HG02642 (cell line): ENCODE measurements around the gene MEGF8.
A peak's percentile ranks its signal among the peaks of the same experiment; 100 is the strongest.

Experiments used
- ATAC-seq: cut with Tn5 transposase; IDR thresholded peaks from one replicate; pipeline ENCODE4 v1.9.1; 2021; ENCODE audit warnings: mild to moderate bottlenecking; ENCODE audit not compliant: unreplicated experiment, poor library complexity

The MEGF8 gene

DNA sequence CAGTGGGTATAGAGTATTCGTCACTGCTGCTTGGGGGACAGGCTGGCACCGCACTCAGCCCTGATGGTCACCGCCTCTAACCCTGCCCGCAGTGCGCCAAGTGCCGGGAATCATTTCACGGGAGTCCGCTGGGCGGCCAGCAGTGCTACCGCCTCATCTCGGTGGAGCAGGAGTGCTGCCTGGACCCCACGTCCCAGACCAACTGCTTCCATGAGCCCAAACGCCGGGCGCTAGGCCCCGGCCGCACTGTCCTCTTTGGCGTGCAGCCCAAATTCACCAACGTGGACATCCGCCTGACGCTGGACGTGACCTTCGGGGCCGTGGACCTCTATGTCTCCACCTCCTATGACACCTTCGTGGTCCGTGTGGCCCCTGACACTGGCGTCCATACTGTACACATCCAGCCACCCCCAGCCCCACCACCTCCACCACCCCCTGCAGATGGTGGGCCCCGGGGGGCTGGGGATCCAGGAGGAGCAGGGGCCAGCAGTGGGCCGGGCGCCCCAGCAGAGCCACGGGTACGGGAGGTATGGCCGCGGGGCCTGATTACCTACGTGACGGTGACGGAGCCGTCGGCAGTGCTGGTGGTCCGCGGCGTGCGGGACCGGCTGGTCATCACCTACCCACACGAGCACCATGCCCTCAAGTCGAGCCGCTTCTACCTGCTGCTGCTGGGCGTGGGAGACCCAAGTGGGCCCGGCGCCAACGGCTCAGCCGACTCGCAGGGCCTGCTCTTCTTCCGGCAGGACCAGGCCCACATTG, 50.2 kb downstream of the MEGF8 start:
- no peak for ATAC-seq

DNA sequence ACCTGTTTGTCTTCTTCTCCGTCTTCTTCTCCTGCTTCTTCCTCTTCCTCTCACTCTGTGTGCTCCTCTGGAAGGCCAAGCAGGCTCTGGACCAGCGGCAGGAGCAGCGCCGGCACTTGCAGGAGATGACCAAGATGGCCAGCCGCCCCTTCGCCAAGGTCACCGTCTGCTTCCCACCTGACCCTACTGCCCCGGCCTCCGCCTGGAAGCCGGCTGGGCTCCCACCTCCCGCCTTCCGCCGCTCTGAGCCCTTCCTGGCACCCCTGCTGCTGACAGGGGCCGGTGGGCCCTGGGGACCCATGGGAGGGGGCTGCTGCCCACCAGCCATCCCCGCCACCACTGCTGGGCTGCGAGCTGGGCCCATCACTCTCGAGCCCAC, 50.7 kb downstream of the MEGF8 start:
- ATAC-seq, result no peak

- no peak for ATAC-seq
Measured at GRCh38 chr19:42378225-42379215, 53.1 kb downstream of the MEGF8 start.

DNA sequence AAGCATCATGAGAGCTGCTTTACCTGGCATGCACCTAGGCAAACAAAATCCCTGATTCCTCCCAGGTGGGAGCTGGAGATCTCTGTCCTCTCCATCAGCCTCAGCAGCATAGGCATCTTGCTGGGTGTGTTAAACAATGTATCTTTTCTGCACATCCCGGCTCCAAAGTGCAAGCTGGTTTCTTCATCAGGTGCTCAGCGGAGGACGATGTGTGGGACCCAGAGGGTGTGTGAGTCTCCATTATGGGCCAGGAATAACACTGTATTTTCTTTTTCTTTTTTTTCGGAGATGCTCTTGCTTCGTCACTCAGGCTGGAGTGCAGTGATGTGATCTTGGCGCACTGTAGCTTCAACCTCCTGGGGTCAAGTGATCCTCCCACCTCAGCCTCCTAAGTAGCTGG, 54.7 kb downstream of the MEGF8 start:
- no peak for ATAC-seq

DNA sequence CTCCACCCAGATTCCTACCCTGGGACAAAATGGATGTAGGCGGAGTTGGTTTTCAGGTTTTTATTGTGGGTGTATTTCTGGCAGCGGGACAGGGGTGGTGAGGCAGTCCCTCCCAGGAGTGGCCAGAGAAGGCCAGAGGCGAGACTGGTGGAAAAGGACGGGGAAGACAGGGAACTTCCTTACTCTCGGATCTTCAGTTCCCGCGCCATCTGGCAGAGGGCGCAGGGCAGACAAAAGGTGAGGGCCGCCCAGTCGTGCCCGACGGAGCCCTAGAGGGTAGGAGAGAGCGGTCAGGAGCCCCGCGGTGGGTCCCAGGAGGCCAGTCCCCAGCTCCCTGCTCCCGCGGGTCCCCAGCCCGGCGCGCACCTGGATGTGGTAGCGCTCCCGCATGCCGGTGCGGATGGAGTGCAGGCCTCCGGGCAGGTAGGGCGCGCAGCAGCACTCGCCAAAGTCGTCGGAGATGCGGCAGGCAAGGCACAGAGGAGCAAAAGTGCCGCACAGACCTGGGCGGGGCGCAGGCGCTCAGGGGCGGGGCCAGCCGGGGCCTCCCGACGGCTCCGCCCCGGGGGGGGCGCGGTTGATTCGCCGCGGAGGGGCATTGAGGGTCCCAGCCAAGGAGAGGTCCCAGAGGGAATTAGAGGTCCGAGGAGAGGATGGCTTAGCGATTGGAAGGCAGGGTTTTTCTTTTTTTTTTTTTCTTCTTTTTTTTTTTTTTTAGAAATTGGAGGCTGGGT, 61.7 kb downstream of the MEGF8 start:
- peak; percentile 64 for ATAC-seq

DNA sequence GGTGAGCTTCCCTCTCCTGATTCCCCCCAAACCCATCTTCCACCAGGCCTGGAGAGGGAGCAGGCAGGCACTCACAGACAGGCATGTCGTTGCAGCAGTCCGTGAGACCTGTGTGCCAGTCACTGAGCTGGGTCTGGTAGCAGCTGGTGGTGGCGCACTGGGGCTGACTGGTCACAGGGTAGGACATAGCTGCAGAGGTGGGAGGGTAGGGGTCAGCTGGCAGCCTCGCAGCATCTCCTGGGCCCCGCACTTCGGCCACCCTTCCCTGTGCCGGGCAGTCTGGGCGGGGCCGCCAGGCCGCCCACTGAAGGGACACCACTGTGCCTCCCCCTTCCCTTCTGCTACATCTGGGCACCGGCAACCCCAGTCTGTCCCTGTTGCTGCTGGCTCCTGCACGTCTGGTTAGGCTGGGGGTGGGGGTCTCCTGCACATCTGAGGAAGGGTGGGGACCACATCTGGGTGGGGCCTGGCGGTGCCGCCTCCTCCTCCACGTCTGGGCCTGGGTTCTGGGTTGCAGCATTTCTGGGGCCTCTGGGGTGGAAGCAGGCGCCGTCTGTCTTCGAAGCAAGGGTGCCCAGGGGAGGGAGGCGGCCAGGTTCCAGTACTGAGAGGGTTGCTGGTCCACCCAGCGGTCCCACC, 63.5 kb downstream of the MEGF8 start:
- ATAC-seq, result no peak

DNA sequence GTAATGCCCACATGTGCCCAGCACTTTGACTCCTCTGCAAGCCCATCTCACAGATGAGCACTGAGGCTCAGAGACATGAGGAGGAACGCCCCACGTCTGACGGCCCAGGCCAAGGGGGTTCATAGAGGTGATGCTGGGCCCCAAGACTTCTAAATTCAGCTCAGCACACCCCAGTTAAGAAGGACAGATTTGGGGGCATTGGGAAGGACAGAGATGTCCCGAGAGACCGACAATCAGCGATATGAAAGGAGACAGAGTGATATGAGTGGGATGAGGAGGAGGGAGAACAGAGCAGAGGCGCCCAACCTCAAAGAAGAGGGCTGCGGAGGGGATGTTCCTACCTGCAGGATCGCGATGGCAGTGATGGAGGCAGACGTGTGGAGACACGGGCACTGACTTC, 64.5 kb downstream of the MEGF8 start, which contains the start of gene CNFN:
CNFN (minus strand) TSS at position 399 of the 400 bp plus-strand sequence. CDS start 1,260 bp downstream, outside the sequence.
- ATAC-seq, result no peak

- ATAC-seq, result no peak
Measured at GRCh38 chr19:42392165-42392564, 66.7 kb downstream of the MEGF8 start.

GRCh38 chr19:42394751-42395150, 69.3 kb downstream of the MEGF8 start:
- no peak for ATAC-seq

GRCh38 chr19:42396381-42397262, 71.2 kb downstream of the MEGF8 start:
- peak; percentile 97 for ATAC-seq

DNA sequence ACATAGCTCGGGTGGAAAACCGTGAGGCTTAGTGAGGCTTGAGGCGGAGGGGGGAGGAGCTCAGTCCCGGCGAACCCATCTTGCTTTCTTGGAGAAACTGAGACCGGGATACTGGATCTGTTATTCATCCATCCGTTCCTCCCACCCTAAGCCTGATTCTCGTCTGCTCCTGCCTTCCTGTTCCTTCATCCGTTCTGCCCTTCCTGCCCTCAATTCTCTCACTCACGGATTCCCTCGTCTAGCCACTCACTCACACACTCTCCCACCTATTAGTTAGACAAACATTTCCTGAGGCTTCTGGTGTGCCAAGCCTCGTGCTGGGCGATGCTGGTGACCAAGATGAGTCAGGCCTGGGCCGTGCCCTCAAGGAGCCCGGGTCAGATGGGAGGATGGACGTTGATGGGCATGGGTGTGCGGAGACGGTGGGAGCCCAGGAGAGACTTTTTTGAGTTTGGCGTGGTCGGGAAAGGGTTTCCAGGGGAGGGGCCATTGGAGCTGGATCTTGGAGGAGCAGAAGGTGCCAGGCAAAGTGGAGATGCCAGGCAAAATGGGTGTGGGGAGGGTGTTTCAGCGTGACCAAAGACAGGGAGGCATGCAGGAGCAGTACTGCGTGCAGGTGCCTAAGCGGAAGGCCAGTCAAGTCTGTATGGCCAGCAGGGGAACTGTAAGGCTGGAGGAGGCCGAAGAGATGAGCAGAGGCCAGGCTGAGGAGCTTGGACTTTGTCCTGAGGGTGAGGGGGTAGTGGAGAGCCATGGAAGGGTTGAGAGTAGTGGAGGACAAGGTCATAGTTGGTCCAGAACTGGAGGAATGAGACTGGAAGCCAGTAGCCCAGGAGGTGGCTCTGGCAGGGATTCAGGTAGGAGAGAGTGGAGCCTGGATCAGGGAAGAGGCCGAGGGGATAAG, 72.1 kb downstream of the MEGF8 start:
- ATAC-seq, result no peak

GRCh38 chr19:42400404-42400803, 75.0 kb downstream of the MEGF8 start:
- ATAC-seq, result no peak

DNA sequence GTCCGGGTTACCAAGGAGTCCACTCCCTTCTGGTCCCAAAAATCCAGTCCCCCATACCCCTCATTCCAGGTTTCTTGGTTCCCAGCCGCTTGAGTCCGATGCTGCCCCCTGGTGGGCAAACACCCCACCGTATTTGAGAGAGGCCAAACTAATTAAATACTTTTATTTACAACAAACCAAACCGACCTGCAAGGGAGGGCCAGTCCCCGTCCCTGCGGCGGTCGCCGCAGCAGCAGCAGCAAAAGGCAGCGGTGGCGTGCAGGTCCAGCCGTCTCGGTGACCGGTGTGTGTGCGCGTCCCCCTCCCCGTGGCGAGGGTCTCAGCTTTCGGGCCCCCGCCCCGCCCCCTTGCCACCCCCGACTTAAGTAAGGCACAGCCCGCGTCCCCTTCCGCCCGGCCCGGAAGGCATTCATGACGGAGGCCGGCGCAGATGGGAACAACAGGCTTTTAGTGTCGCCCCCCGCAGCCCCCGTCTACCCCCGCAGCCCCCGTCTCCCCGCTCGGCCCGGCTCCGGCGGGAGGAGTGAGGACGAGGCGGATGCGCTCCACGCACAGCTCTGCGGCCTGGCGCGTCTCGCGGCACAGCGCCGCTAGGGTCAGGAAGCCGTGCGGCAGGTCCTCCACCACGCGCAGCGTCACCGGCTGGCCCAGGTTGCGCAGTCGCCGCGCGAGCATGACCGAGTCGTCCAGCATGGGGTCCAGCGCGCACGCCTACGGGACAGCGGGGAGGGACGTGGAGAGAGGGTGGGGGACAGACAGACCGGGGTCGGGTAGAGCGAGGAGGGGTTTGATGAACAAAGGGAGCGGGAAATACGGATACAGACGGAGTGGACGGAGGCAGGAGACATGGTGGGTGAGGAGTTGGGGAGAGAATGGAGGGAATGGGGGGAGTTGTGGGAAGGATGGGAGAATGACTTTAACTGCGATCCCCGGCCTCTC, 76.2 kb downstream of the MEGF8 start:
- no peak for ATAC-seq

GRCh38 chr19:42402376-42403116, 77.1 kb downstream of the MEGF8 start:
- no peak for ATAC-seq

DNA sequence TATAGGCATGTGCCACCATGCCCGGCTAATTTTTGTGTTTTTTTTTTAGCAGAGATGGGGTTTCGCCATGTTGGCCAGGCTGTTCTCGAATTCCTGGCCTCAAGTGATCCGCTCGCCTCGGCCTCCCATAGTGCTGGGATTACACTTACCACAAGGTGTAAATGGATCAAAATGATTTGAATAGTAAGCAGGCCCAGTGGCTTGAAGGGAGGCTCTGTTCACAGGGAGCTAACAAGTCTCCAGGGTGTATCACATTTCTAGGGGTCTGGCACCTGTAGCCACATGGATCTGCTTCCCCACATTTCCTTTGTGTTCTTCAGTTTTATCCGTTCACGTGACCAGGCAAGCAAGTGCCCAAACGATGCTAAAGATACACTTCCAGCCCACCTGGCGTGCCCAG, 78.2 kb downstream of the MEGF8 start:
- no peak for ATAC-seq

DNA sequence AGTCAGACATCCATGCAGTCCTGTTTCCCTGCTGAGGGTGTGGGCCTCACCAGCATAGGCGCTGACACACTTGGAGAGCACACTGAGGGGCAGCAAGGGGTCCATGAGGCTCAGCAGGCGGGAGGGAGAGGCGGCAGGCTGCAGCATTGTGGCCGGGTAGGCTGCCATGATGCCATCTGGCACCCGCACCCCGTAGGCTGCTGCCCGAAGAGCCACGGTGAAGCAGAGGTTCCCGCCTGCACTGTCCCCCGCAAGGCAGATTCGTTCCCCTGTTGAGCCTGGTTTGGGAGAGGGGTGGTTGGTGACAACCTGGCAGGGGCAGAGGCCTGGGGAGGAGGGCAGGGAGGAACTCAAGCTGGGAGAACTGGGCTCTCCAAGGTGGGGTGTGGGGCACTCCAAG, 80.7 kb downstream of the MEGF8 start:
- no peak for ATAC-seq
